Measurements from ENCODE around the gene ZNF782.
"Not testable (repeated sequence)": the region's sequence is repeated elsewhere in the genome, so short reads cannot be mapped to it uniquely, and the experiment has no call there.

Gene ZNF782

GRCh38 chr9:96856363-96857286 lies 2.3 kb upstream of the ZNF782 start:
- in situ Hi-C loops (cut with HindIII; ENCODE audit: low sequenced_read_pairs), result loop anchor here (25.0 kb wide), 1 partner anchor 756 kb away; no protein-coding TSS in a partner anchor

GRCh38 chr9:96854651-96855273 lies 448 bp upstream of the ZNF782 start:
- in situ Hi-C loops (cut with HindIII; ENCODE audit: low sequenced_read_pairs), result loop anchor here (25.0 kb wide), 1 partner anchor 758 kb away; no protein-coding TSS in a partner anchor

- in situ Hi-C loops (cut with HindIII; ENCODE audit: low sequenced_read_pairs), result loop anchor here (25.0 kb wide), 1 partner anchor 760 kb away; no protein-coding TSS in a partner anchor
Measured at GRCh38 chr9:96852676-96853075, 1.6 kb downstream of the ZNF782 start.

- in situ Hi-C loops (cut with HindIII; ENCODE audit: low sequenced_read_pairs), result no loop called here
Measured at GRCh38 chr9:96844040-96844439, 10.3 kb downstream of the ZNF782 start.

- in situ Hi-C loops (cut with HindIII; ENCODE audit: low sequenced_read_pairs), result no loop called here
Measured at GRCh38 chr9:96818533-96818932, 35.8 kb downstream of the ZNF782 start.

GRCh38 chr9:96817973-96818372 lies 36.3 kb downstream of the ZNF782 start:
- in situ Hi-C loops (cut with HindIII; ENCODE audit: low sequenced_read_pairs), result no loop called here

GRCh38 chr9:96813607-96814006 lies 40.7 kb downstream of the ZNF782 start:
- in situ Hi-C loops (cut with HindIII; ENCODE audit: low sequenced_read_pairs), result no loop called here

- in situ Hi-C loops (cut with HindIII; ENCODE audit: low sequenced_read_pairs), result not testable (repeated sequence)
Measured at GRCh38 chr9:96798959-96799358, 55.4 kb downstream of the ZNF782 start.

GRCh38 chr9:96784021-96784420 lies 70.3 kb downstream of the ZNF782 start:
- in situ Hi-C loops (cut with HindIII; ENCODE audit: low sequenced_read_pairs), result no loop called here

- in situ Hi-C loops (cut with HindIII; ENCODE audit: low sequenced_read_pairs), result no loop called here
Measured at GRCh38 chr9:96782235-96782634, 72.1 kb downstream of the ZNF782 start.

- in situ Hi-C loops (cut with HindIII; ENCODE audit: low sequenced_read_pairs), result no loop called here
Measured at GRCh38 chr9:96781552-96781951, 72.8 kb downstream of the ZNF782 start.

GRCh38 chr9:96779089-96779488 lies 75.2 kb downstream of the ZNF782 start:
- in situ Hi-C loops (cut with HindIII; ENCODE audit: low sequenced_read_pairs), result no loop called here

GRCh38 chr9:96777426-96777864 lies 76.9 kb downstream of the ZNF782 start:
- in situ Hi-C loops (cut with HindIII; ENCODE audit: low sequenced_read_pairs), result no loop called here

GRCh38 chr9:96771124-96771523 lies 83.2 kb downstream of the ZNF782 start:
- in situ Hi-C loops (cut with HindIII; ENCODE audit: low sequenced_read_pairs), result no loop called here

GRCh38 chr9:96769989-96770388 lies 84.3 kb downstream of the ZNF782 start:
- in situ Hi-C loops (cut with HindIII; ENCODE audit: low sequenced_read_pairs), result no loop called here

All from DLD1 (cell line).